Lower leg skin (tissue), 3 donors: ENCODE results near the gene STPG2.

Experiments
- POLR2A ChIP-seq, 2 donors: fragments of 450-650 bp; IDR thresholded peaks; one replicate each; pipeline ENCODE4 v1.6.1; 2016 to 2017; ENCODE audit warnings: antibody characterized with exemption in 2 of 2, mild to moderate bottlenecking in 1 of 2, moderate library complexity in 1 of 2
- TF ChIP-seq, protein P1 (sequence below), 3 donors: fragments of 450-650 bp; IDR thresholded peaks; one replicate each; pipeline ENCODE4 v1.5.1; 2016; ENCODE audit warnings: antibody characterized with exemption in 3 of 3, mild to moderate bottlenecking in 3 of 3, moderate library complexity in 2 of 3

DNA sequence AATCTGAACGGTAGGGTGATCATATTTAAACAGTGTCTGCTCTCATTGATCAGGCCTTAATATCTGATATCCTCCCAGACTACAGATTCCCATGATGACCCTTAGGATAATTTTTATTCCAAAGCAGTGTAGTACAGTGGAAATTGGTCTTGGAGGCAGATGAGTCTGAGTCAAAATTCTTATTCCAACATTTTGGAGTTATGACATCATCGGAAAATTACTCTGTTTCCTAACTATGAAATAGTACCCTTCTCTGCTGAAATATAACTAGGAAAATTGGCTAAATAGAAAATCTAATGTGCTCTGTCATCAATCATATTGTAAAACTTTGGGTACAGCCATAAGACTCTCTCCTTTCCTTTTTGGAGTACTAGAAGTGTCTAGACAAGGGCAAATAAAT is 583.3 kb downstream of the STPG2 start:
- TF ChIP-seq, protein P1, sequence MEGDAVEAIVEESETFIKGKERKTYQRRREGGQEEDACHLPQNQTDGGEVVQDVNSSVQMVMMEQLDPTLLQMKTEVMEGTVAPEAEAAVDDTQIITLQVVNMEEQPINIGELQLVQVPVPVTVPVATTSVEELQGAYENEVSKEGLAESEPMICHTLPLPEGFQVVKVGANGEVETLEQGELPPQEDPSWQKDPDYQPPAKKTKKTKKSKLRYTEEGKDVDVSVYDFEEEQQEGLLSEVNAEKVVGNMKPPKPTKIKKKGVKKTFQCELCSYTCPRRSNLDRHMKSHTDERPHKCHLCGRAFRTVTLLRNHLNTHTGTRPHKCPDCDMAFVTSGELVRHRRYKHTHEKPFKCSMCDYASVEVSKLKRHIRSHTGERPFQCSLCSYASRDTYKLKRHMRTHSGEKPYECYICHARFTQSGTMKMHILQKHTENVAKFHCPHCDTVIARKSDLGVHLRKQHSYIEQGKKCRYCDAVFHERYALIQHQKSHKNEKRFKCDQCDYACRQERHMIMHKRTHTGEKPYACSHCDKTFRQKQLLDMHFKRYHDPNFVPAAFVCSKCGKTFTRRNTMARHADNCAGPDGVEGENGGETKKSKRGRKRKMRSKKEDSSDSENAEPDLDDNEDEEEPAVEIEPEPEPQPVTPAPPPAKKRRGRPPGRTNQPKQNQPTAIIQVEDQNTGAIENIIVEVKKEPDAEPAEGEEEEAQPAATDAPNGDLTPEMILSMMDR (IDR thresholded peaks at IDR 0.05): no peak
- no peak for TF ChIP-seq POLR2A (IDR thresholded peaks at IDR 0.05)
